Stimulated activated CD4-positive, alpha-beta T cell treated with anti-CD3 and anti-CD28 coated beads, Interleukin-2, amount 100 ng/mL, for 48 hours (primary cell): ENCODE data around the gene VAT1L.
A peak's percentile ranks its signal among the peaks of the same experiment; 100 is the strongest.

Source experiments
- DNase-seq, 2 donors: peaks; one replicate each; pipeline ENCODE4 v3.0.0-alpha.2; 2020

The VAT1L gene

DNA sequence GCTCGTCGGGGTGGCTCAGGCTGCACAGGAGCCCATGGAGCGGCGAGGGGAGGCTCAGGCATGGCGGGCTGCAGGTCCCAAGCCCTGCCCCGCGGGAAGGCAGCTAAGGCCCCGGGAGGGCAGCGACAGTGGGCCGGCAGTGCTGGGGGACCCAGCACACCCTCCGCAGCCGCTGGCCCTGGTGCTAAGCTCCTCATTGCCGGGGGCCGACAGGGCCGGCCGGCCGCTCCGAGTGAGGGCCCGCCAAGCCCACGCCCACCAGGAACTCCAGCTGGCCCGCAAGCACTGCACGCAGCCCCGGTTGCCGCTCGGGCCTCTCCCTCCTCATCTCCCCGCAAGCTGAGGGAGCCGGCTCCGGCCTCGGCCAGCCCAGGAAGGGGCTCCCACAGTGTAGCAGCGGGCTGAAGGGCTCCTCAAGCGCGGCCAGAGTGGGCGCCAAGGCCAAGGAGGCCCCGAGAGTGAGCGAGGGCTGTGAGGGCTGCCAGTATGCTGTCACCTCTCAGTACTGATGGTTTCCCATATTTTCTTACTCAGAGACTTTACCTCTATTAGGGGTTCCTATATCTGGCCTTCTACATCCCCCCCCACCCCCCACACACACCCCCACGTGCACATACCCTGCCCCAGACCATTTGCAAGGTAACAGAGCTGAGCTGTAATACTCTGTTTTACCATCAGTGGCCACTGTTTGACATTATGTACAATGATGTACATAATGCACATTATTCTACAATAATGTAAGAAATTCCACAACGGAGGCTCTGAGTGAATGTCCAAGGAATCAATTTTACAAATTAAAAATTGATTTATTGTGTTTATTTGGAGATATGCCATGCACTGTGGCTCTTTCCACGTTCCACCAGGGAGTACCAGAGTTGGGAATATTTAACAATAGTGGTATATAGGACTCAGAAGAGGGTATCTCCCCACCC is 3.7 kb upstream of the VAT1L start:
- DNase-seq, result no peak

DNA sequence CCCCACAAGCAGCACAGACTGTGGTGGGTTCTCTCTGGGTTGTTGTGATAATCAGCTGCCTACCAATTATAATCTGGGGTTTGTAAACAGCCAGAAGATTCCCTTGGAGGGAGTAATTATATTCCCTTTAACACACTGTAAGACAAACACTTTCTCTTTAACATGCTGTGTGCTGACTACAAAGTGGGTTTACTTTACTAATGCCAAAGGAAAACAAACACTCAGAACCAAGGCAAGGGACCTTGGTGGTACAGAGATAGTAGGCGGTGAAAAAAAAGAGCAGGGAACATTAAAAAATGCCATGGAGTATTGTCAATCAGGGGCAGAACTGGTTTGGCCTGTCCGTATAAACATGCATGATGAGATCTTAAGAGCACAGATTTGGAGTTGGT is 3.0 kb upstream of the VAT1L start:
- DNase-seq, result no peak

DNA sequence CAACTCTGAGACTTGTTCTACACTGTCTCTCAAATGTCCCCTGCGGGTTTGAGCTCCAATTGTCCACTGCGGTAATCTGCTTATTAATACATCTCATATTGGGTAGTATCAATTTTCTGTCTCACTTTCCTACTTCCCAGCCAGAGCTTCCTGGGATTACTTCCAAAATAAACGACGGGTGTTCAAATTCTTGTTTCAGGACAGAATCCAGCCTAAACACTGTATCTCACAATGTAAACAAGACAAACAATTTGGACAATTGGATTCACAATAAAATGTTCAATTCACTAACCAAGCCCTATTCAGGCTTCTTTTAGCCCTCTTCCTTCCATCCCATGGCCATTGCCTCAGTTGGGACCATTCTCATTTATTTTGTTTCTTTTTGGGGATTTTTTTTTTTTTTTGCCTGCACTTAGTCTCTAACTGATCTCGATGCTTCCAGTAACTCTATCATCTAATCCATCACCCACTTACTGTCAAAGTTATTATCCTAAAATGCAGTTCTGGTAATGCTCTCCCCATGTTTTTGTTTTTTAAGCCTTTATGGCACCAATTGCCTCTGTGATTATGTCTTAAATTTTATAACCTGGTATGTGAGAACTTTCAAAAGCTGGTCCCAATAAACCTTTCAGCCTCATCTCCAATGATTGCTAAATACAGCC is 2.0 kb upstream of the VAT1L start:
- DNase-seq, result no peak

DNA sequence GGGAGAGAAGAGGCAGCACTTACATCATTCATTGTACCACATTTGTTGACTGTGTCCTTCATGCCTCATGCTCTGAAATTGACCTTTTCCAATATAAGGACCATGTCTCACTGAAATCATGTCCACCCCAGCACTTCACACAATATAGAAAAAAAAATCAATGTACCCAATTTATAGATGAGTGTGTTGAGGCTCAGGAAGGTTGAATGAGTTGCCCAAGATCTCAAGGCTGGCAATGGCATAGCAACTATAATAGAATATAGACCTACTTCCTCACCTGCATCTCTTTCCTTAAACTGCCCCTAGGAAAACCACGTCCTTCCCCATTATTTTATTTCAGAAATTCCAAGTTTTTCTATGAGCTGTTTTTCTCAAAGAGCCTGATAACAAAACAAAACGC is 912 bp upstream of the VAT1L start:
- no peak for DNase-seq

DNA sequence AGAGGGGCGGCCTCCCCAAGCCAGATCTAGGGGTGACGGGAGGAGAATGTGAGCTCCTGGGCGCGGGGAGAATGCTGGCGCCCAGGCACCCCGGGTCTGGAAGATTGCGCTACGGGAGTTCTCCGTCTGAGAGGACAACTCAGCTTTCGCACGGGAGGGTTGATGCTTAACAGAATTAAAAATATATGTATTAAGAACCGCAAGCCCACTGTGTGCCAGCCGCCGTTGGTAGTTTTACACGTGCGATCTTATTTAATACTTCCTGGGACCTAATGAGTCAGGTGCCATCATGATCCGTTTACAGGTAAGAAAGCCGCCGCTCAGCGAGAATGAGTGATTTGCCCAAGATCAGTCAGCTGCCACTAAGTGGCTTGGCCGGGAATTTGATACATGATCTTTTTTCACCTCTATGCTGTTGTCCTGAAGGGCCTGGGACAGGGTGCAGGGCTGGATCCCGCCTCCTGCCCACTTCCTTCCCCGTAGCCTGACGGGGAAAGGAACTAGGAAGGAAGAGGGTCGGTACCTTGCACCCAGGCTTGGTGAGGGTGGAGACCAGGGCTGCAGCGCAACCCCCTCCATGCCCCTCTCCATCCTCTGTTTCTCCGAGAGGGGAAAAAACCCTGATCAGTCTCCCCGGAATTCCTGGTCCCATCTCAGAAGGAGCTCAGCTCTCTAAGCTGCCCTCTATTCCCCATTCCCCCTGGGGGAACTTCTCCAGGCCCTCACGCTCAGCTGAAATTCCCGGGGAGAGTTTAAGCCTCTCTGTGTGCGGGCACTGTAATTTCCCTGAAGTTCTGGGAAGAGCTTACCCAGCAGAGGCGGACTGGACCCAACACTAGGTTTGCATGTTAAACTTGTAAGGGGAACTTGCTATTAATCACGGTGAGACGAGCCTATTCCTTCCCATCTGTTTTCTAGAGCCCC is 983 bp downstream of the VAT1L start:
- DNase-seq, result peak in 1 of 2 donors; percentile 0

DNA sequence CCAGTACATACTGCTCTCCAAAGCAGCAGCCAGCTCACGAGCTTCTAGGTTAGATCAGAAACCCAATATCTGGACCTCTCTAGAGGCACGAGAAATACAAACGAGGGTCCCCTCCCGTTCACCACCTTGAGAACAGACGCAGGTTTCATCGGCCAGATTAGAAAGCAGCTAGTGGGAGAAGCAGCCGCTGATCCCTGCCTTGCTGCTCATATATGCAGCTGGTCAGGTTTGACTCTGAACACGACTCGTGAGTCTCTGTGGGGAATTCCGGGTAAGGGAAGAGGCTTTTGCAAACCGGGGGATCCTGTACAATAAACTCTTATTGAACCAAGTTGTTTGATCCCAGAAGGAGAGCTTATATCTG is 1.6 kb downstream of the VAT1L start:
- no peak for DNase-seq

DNA sequence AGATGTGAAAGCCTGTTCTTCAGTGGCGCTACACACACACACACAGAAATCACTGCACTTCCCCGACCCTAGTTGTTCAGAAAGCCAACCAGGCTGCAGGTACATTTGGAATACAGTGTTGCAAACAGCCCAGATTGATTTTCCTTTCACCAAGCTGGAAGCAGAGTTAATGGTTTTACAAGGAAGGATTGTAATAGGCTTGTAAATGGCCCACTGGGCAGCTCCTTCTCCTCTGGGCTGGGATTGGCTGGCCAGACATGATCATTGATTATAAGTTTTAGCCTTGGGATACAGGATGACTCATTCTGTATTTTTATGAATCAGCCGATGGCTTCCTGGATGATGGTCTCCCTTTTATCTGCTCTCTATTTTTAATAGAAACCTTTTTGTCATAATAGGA is 2.5 kb downstream of the VAT1L start:
- DNase-seq, result no peak

DNA sequence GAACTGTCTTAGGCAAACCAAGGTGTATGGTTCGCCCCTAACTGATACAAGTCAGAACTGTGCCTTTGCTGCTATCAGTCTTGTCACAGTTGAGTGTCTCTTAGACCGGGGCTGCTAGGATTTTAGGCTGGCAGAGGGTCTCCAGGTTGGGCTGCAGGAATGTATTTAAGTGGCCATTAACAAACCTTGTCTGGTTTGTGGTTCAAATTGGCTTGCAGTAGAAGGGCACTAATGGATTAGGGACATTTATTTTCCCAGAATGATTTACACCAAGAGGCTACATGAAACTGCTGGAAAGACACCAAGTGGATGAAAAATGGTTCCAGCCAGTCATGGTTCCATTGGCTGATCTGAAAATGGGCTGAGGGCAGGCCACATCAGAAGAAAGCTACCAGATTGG is 5.1 kb downstream of the VAT1L start:
- DNase-seq, result no peak

DNA sequence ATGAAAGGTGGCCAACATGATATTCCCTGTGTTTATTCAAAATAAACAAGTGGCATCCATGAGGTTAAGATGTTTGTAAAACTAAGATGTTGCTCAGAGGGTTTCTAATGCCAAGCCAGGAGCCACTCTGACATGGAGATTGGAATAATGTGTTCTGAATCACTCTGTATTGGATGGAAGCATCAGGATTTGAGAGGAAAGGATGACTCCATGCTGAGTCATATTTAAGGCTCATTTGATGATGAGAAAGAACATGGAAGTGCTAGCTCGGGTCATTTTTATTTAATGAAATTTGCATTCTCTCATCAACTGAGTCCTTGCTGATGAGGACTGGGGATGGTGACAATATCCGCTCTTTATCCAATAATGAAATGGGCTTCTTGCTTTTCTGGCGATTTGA is 6.2 kb downstream of the VAT1L start:
- no peak for DNase-seq

DNA sequence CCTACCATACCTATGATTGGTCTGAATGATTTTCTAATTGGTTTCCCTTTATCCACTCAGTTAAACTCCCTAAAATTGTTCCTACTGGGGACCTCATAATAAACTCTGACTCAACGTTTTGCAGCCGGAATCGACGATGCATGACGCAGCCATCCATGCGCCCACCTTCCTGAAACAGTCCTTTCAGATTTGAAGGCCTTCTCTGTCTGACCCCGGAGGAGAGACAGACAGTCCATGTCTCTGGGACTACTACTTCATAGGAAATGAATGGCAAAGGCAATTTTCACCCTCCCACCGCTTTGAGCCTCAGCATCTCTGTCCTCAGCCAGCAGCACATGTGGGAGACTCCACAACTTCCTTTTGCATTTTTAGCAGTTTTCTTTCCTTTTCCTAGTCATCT is 13.5 kb downstream of the VAT1L start:
- no peak for DNase-seq

DNA sequence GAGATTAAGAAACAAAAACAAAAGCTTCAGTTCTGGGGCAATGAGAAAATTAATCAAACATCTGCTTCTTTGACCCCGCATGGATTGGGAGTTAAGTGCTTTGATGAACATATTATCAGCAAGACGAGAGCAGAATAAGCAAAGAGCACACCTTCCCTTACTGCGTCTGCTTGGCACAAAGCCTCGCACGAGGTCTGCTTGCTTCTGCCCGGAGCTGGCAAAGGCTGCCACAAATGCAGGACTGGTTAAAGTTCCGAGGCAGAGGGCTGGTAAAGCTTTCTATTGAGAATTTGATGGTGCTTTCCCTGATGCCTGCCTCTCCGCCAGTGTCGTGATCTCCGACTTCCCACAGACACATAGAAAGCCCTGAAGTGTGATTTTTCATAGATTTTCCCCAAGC is 17.0 kb downstream of the VAT1L start:
- no peak for DNase-seq

DNA sequence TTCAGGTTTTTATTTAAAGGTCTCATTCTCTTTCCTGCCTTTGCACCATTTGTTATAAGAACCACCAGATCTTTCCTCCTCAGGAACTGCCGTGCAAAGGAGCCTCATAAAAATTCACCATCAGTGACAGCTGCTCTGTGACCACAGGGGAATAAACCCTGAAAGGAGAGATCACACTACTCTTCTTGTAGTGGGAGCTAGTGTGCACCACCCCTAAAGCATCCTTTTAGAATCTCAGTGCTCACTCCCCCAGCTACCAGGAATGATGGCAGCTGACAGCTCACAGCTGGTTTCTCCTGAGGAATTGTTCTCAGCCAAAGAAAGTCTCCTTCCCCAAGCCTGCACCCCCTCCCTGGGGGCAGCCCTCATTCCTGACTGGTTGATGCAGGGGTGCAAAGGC is 18.7 kb downstream of the VAT1L start:
- no peak for DNase-seq

DNA sequence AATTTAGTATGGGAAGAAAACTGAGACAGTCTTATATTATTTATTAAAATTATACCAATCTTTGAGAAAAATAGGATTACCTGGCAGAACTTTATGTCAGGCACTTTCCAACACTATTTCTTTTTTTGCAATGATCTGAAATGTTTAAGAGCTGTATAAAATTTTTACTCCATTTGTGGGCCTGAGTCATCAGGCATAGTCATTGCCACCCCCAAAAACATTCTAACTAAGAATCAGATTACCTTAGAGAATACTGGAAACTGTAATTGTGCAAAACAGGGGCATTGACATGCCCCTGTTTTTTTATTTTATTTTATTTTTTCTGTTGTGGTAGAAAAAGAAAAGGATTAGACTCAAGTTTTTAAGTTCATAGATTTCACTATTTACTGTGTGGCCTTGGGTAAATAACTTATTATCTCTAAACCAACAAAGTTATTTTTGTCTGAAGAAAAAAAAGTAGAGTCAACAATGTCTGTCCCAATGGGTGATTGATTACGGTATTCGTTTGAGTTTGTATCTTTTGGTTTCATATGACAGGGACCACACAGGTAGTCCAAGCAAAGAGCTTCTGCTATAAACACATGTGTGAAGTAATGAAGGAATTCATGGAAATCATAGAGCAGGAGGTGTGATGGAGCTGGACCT is 24.6 kb downstream of the VAT1L start:
- no peak for DNase-seq

DNA sequence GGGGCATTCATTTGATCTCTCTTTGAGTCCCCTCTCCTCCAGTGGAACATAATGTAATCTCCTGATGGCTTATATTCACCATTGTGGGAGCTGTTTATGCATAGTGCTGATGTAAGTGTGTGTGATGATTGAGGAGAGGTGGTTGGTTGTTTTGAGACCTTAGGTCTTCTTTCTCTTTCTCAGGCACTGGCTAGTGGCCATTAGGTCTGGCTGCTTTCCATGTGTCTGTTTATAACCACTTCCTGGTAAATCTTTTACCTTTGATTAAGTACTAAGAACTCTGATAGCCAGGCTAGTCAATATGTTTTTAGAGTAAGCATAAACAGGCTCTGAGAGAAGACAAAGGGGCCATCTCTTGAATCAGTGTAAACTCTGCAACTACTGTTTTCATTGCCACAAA is 27.9 kb downstream of the VAT1L start:
- no peak for DNase-seq

DNA sequence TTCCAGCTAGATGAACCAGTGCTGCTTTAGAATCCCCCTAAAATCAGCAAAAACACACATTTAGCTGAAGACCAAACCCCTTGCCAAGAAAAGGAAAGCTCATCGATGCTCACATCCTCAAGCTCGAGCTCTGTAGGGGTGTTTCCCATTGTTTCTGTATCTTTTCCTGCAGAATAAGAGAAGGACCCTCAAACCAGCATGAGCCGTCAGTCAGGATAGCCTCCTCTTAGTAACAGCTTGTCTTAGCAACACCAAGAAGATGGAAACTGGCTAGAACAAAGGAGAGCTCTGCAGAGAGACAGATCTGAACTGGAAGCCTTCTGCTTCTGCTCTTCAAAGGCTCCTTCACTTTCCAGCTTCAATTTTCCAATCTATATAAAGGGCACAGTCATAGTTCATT is 32.0 kb downstream of the VAT1L start:
- no peak for DNase-seq

DNA sequence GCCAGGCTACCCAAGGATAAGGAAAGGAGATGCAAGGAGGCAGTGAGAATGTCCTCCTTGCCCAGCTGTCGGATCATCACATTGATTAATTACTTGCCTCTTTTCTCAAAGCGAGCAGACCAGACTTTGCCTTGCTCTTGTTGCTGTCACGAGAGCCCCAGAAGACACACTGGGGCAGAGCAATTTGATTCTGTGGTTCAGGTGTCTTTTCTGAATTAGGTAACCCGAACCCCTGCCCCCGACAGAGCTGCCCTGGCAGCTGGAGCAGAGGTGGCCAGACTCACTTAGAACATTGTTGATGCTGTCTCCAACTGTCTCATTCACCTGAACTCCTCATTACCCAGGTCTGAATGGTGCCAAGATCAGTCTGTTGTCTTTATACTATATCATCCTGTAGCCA is 34.3 kb downstream of the VAT1L start:
- DNase-seq, result no peak

DNA sequence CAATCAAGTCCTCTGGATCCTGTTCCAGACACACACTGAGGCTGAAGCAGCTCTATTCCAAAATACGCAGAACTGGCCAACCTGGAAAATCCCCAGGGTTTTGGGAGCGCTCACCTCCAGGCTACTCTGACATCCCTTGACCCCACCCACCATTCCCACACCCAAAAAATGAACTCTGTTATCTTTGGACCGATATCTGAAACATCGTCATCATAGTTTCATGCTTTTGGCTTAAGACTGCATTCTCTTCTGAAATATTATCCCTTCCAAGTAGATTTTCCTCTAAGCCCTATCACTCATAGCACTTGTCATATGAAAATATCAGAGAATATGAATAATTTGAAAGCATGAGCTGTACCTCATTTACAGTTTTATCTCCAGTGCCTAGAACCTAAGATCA is 34.7 kb downstream of the VAT1L start:
- DNase-seq, result no peak

DNA sequence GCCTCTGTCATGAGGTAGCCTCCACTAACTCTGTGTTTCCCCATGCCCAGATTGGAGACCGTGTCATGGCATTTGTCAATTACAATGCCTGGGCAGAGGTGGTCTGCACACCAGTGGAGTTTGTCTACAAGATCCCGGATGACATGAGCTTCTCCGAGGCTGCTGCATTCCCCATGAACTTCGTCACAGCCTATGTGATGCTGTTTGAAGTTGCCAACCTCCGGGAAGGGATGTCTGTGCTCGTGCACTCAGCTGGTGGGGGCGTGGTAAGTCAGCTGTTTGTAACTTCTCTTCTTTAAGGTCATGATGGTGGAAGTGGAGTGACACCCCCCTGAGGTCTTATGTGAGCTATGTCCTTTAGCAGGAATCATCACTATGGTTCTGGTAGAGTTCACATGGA is 36.8 kb downstream of the VAT1L start:
- no peak for DNase-seq

DNA sequence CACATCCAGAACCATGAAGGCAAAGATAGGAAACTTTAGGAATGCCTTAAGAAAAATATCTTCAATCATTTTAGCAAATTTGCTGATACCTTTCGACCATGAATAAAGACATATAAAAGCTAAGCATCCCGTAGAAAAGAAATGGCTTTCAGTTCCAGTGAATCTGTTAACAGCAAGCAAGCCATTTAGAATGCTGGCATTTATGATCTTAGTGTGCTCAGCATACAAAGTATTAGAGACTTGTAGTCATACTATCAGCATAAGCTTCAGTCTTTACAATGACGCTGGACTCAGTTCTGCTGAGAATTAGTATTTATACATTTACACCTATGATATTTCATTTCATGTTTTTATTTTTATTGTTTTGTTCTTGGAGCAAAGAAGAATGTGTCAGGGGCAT is 38.7 kb downstream of the VAT1L start:
- DNase-seq, result no peak

DNA sequence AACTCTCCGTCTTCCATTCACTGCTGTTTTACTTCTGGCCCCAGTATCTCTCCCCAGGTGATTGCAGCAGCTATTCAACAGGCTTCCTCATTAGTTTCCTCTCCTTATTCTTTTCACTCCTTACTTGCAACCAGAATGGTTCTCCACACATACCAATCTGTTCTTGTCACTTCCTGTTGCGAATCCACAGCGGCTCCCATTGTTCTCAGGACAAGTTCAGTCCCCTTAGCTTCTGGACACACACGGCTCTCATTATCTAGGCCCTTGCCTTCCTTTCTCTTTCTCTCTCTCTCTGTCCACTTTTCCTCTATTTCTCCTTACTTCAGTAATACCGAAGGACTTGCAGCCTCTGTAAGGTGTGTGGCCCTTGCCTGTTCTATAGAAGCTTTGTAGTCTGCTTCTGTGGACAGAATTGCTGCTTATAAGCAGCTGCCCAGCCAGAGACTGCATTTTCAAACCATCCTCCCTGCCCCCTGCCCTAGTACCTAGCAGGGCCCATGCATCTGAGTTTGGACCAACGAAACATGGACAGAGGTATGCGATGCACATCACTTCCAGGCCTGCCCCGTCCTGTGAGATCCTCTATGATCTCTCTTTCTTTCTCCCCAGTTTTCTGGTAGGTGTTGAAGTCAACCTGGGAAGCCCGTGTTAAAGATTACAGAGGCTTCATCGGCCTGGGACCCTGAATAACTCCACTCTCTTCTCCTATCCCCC is 45.7 kb downstream of the VAT1L start:
- no peak for DNase-seq

DNA sequence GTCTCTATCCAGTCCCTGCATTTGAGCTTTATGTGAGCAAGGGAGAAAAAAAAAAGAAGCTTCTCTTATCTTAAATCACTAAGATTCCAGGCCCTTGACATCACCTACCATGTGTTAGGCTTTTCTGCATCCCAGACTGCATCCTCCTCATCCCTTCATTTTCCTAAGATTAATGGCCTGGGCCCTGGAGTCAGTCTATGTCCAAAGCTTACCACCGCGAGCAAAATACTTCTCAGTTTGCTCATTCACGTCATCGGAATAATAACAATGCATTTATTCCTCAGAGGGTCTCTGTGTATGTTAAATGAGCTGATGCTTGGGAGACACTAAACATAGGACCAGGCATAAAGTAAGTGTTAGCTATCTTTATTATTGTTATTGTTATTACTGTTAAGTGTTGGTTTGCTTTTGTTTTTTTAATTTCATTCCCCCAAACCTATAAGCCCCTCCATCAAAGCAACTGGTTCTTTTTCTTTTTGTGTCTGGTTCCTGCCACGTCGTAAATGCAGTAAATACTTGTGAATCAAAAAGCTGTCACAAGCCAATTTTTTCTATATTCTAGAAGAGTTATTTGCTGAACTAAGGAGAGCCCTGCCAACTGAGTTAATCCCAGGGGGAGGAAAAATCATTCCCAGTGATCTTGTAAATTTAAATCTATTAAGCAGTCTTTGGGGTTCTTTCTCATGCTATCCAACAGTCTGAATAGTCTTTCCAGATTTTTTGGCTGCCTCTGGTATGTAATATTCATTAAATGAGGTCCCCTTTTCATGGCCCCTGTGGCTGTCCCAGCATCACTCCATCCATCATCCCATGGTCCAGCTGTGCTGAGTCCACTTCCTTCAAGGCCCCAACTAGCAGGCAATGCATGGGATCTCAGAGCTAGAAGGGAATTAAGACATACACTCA is 46.5 kb downstream of the VAT1L start:
- no peak for DNase-seq
